ENCODE results near the gene EIF4A3.

EIF4A3 gene

DNA sequence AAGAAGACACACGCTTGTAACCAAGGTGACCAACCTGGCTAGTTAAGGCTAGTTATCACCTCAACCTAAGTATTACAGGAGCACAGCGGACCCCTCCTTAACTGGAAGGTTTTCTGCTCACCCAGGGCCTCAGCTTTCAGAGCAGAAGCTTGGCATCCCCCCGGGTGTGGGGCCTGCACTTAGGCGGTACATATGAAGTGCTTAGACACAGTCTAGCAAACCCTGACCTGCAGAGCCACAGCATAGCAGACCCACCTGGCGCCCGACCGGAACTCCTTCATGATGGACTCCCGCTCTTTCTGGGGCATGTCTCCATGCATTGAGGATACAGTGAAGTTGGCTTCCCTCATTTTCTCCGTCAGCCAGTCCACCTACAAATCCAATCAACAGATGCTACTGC lies 9.8 kb downstream of the EIF4A3 start:
- no peak for TF ChIP-seq OSR1 (CRISPR knock-in tag; IDR thresholded peaks at IDR 0.05)
- no peak for ATAC-seq

DNA sequence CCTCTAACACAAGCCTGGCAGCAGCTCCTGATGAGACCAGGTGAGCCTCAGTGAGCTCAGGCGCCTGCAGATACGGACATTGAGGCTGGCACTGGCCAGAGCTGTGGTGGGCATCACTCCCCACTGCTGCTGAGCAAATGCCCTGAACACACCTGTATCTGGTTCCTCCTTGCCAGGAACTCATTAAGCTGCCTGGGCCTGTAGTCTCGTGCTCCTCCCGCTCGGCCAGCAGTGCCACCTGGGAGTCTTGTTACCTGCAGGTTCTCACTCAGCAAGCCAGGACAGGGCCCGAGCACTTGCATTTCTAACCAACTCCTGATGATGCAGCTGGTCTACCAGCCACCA lies 13.3 kb downstream of the EIF4A3 start:
- ATAC-seq: no peak; the same call in 2 of the 3 replicates
- no peak for TF ChIP-seq ESRRG (CRISPR knock-in tag; IDR thresholded peaks at IDR 0.05)
- no peak for TF ChIP-seq ZFP3 (CRISPR knock-in tag; IDR thresholded peaks at IDR 0.05)
- no peak for TF ChIP-seq BACH2 (CRISPR knock-in tag; IDR thresholded peaks at IDR 0.05; ENCODE audit: borderline replicate concordance)
- TF ChIP-seq ARNTL (CRISPR knock-in tag; IDR thresholded peaks at IDR 0.05; ENCODE audit: borderline replicate concordance, low read depth): no peak

DNA sequence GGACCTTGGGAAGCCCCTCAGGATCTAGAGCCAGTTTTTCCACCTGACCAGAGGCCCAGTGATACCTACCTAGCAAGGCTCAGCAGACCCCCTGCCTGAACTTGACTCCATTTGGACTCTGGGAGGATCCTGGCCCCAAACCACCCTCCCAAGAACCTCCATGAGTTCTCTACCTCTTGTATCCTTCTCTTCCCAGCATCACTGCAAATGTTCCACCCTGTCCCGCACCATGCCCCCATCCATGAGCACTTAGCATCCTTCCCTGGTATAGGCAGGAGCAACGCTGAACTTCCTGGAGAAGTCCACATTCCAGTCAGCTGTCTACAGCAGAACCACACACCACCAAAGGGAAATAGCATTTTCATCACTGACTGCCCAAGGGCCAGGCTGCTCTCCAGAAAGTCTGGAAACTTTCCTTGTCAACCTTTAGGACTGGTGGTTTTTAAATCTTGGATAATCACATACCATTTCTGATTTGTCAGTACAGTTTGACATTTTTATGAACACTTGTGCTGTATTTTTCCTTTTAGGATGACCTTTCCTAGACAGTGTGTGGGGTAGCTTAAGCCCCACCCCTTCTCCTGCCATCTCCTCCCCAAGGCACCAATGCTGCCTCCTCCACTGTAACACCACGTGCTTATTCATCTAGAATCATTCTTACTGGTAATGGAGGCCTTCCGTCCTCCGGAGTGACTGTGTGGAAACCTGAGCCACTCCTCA lies 13.9 kb downstream of the EIF4A3 start:
- TF ChIP-seq ISL1 (CRISPR knock-in tag; IDR thresholded peaks at IDR 0.05) (no peak), ZNF565 (CRISPR knock-in tag; conservative IDR thresholded peaks at IDR 0.05; ENCODE audit: low read depth) (no peak), OSR1 (CRISPR knock-in tag; IDR thresholded peaks at IDR 0.05) (no peak), ARNTL (CRISPR knock-in tag; IDR thresholded peaks at IDR 0.05; ENCODE audit: borderline replicate concordance, low read depth) (no peak), TCF4 (CRISPR knock-in tag; IDR thresholded peaks at IDR 0.05; ENCODE audit: borderline replicate concordance) (no peak), SNAI2 (CRISPR knock-in tag; IDR thresholded peaks at IDR 0.05) (no peak), ZFP3 (CRISPR knock-in tag; IDR thresholded peaks at IDR 0.05) (no peak), RARB (CRISPR knock-in tag; IDR thresholded peaks at IDR 0.05) (no peak), BACH2 (CRISPR knock-in tag; IDR thresholded peaks at IDR 0.05; ENCODE audit: borderline replicate concordance) (no peak)
- TF ChIP-seq, protein P1, sequence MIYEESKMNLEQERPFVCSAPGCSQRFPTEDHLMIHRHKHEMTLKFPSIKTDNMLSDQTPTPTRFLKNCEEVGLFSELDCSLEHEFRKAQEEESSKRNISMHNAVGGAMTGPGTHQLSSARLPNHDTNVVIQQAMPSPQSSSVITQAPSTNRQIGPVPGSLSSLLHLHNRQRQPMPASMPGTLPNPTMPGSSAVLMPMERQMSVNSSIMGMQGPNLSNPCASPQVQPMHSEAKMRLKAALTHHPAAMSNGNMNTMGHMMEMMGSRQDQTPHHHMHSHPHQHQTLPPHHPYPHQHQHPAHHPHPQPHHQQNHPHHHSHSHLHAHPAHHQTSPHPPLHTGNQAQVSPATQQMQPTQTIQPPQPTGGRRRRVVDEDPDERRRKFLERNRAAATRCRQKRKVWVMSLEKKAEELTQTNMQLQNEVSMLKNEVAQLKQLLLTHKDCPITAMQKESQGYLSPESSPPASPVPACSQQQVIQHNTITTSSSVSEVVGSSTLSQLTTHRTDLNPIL (CRISPR knock-in tag; IDR thresholded peaks at IDR 0.05; ENCODE audit: low read depth): no peak
- TF ChIP-seq, protein P2, sequence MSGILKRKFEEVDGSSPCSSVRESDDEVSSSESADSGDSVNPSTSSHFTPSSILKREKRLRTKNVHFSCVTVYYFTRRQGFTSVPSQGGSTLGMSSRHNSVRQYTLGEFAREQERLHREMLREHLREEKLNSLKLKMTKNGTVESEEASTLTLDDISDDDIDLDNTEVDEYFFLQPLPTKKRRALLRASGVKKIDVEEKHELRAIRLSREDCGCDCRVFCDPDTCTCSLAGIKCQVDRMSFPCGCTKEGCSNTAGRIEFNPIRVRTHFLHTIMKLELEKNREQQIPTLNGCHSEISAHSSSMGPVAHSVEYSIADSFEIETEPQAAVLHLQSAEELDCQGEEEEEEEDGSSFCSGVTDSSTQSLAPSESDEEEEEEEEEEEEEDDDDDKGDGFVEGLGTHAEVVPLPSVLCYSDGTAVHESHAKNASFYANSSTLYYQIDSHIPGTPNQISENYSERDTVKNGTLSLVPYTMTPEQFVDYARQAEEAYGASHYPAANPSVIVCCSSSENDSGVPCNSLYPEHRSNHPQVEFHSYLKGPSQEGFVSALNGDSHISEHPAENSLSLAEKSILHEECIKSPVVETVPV (CRISPR knock-in tag; IDR thresholded peaks at IDR 0.05): no peak
- no peak for ATAC-seq

DNA sequence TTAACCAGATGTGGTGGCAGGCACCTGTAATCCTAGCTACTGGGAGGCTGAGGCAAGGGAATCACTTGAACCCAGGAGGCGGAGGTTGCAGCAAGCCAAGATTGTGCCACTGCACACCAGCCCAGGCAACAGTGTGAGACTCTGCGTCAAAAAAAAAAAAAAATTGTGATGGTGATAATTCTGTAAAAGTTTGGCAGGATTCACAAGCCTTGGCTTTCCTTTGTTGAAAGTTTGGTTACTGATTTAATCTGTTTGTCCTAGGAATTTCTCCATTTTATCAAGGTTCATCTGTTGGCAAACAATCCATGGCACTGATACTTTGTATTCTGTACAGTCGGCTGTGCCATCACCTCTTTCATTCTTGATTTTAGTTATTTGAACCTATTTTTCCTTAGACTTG lies 15.9 kb downstream of the EIF4A3 start:
- no peak for ATAC-seq
- TF ChIP-seq ISL1 (CRISPR knock-in tag; IDR thresholded peaks at IDR 0.05): no peak
- TF ChIP-seq BACH2 (CRISPR knock-in tag; IDR thresholded peaks at IDR 0.05; ENCODE audit: borderline replicate concordance): no peak
- TF ChIP-seq OSR1 (CRISPR knock-in tag; IDR thresholded peaks at IDR 0.05): no peak
- TF ChIP-seq, protein P3, sequence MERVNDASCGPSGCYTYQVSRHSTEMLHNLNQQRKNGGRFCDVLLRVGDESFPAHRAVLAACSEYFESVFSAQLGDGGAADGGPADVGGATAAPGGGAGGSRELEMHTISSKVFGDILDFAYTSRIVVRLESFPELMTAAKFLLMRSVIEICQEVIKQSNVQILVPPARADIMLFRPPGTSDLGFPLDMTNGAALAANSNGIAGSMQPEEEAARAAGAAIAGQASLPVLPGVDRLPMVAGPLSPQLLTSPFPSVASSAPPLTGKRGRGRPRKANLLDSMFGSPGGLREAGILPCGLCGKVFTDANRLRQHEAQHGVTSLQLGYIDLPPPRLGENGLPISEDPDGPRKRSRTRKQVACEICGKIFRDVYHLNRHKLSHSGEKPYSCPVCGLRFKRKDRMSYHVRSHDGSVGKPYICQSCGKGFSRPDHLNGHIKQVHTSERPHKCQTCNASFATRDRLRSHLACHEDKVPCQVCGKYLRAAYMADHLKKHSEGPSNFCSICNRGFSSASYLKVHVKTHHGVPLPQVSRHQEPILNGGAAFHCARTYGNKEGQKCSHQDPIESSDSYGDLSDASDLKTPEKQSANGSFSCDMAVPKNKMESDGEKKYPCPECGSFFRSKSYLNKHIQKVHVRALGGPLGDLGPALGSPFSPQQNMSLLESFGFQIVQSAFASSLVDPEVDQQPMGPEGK (CRISPR knock-in tag; IDR thresholded peaks at IDR 0.05; ENCODE audit: borderline replicate concordance): no peak
- TF ChIP-seq SNAI2 (CRISPR knock-in tag; IDR thresholded peaks at IDR 0.05): no peak
- TF ChIP-seq ZNF70 (CRISPR knock-in tag; IDR thresholded peaks at IDR 0.05): no peak
- TF ChIP-seq ZNF565 (CRISPR knock-in tag; conservative IDR thresholded peaks at IDR 0.05; ENCODE audit: low read depth): no peak
- TF ChIP-seq, protein P4, sequence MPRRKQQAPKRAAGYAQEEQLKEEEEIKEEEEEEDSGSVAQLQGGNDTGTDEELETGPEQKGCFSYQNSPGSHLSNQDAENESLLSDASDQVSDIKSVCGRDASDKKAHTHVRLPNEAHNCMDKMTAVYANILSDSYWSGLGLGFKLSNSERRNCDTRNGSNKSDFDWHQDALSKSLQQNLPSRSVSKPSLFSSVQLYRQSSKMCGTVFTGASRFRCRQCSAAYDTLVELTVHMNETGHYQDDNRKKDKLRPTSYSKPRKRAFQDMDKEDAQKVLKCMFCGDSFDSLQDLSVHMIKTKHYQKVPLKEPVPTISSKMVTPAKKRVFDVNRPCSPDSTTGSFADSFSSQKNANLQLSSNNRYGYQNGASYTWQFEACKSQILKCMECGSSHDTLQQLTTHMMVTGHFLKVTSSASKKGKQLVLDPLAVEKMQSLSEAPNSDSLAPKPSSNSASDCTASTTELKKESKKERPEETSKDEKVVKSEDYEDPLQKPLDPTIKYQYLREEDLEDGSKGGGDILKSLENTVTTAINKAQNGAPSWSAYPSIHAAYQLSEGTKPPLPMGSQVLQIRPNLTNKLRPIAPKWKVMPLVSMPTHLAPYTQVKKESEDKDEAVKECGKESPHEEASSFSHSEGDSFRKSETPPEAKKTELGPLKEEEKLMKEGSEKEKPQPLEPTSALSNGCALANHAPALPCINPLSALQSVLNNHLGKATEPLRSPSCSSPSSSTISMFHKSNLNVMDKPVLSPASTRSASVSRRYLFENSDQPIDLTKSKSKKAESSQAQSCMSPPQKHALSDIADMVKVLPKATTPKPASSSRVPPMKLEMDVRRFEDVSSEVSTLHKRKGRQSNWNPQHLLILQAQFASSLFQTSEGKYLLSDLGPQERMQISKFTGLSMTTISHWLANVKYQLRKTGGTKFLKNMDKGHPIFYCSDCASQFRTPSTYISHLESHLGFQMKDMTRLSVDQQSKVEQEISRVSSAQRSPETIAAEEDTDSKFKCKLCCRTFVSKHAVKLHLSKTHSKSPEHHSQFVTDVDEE (CRISPR knock-in tag; IDR thresholded peaks at IDR 0.05): no peak
- TF ChIP-seq, protein P2 (CRISPR knock-in tag; IDR thresholded peaks at IDR 0.05): no peak
- no peak for TF ChIP-seq ARNTL (CRISPR knock-in tag; IDR thresholded peaks at IDR 0.05; ENCODE audit: borderline replicate concordance, low read depth)
- TF ChIP-seq PPARA (CRISPR knock-in tag; IDR thresholded peaks at IDR 0.05; ENCODE audit: borderline replicate concordance): no peak
- TF ChIP-seq TOX (CRISPR knock-in tag; IDR thresholded peaks at IDR 0.05; ENCODE audit: borderline replicate concordance): no peak
- TF ChIP-seq, protein P1 (CRISPR knock-in tag; IDR thresholded peaks at IDR 0.05; ENCODE audit: low read depth): no peak

Measured in SK-N-SH treated with all-trans-retinoic acid at 6 μM for 48 hours (cell line).